GM10266 (cell line): ENCODE measurements around the gene CNTN5.

Experiments used
- DNase-seq: peaks from one replicate; pipeline ENCODE4 v3.0.0; 2012; ENCODE audit errors: extremely low spot score
- CTCF ChIP-seq: IDR thresholded peaks from 2 replicates; pipeline ENCODE4 v1.5.1; 2012; ENCODE audit warnings: mild to moderate bottlenecking, low read depth; ENCODE audit not compliant: control insufficient read depth, insufficient read depth; ENCODE audit errors: missing control alignments

CNTN5 gene

GRCh38 chr11:99418927-99419720, 398.4 kb downstream of the CNTN5 start:
- no peak for TF ChIP-seq CTCF
- DNase-seq = no peak

- TF ChIP-seq CTCF = no peak
- DNase-seq = no peak
These were observed 399.2 kb downstream of the CNTN5 start for GRCh38 chr11:99419991-99420390.

- no peak for TF ChIP-seq CTCF
- DNase-seq = no peak
These were observed 402.1 kb downstream of the CNTN5 start for GRCh38 chr11:99422581-99423427.

GRCh38 chr11:99423428-99423983, 402.8 kb downstream of the CNTN5 start:
- DNase-seq = no peak
- TF ChIP-seq CTCF = no peak

GRCh38 chr11:99424313-99425084, 403.8 kb downstream of the CNTN5 start:
- TF ChIP-seq CTCF = no peak
- DNase-seq = no peak

GRCh38 chr11:99425596-99425995, 404.8 kb downstream of the CNTN5 start:
- DNase-seq = no peak
- no peak for TF ChIP-seq CTCF

GRCh38 chr11:99432677-99433076, 411.9 kb downstream of the CNTN5 start:
- DNase-seq = no peak

More at GRCh38 chr11:99432677-99433076, 411.9 kb downstream of the CNTN5 start:
- TF ChIP-seq CTCF = no peak
